HG03196 (cell line): Measurements from ENCODE around the gene UBA1.

Experiments
- ATAC-seq: cut with Tn5 transposase; IDR thresholded peaks from one replicate; pipeline ENCODE4 v1.9.1; 2021; ENCODE audit not compliant: unreplicated experiment

Gene UBA1

GRCh38 chrX:47193475-47194193 lies at the start of gene UBA1:
Gene UBA1 (plus strand): TSS chrX:47193829. CDS start chrX:47198803, 4,974 bp downstream.
- peak; percentile 49 for ATAC-seq

GRCh38 chrX:47143894-47144625 lies 49.6 kb upstream of the UBA1 start:
- peak; percentile 21 for ATAC-seq

GRCh38 chrX:47144626-47145394 lies 48.8 kb upstream of the UBA1 start, which contains the start of the genes NDUFB11 and RBM10:
Gene NDUFB11 (minus strand): TSS chrX:47144702. CDS start chrX:47144679, 23 bp downstream.
Gene RBM10 (plus strand): TSS chrX:47145221. CDS start chrX:47147482, 2,261 bp downstream.
- peak; percentile 80 for ATAC-seq

- ATAC-seq: peak; percentile 23
Measured at GRCh38 chrX:47145395-47146120, 48.1 kb upstream of the UBA1 start.

GRCh38 chrX:47146121-47146935 lies 47.3 kb upstream of the UBA1 start:
- ATAC-seq: no peak

- no peak for ATAC-seq
Measured at GRCh38 chrX:47146936-47147859, 46.4 kb upstream of the UBA1 start.

GRCh38 chrX:47148946-47149345 lies 44.7 kb upstream of the UBA1 start:
- ATAC-seq: no peak

GRCh38 chrX:47151435-47151834 lies 42.2 kb upstream of the UBA1 start:
- ATAC-seq: no peak

- no peak for ATAC-seq
Measured at GRCh38 chrX:47156611-47157520, 36.8 kb upstream of the UBA1 start.

GRCh38 chrX:47158131-47158530 lies 35.5 kb upstream of the UBA1 start:
- no peak for ATAC-seq

- ATAC-seq: no peak
Measured at GRCh38 chrX:47158781-47159180, 34.8 kb upstream of the UBA1 start.

- no peak for ATAC-seq
Measured at GRCh38 chrX:47160781-47161180, 32.8 kb upstream of the UBA1 start.

GRCh38 chrX:47162927-47163583 lies 30.6 kb upstream of the UBA1 start:
- no peak for ATAC-seq

GRCh38 chrX:47164420-47164819 lies 29.2 kb upstream of the UBA1 start:
- no peak for ATAC-seq

GRCh38 chrX:47166126-47166525 lies 27.5 kb upstream of the UBA1 start:
- ATAC-seq: no peak

GRCh38 chrX:47168495-47169073 lies 25.0 kb upstream of the UBA1 start:
- ATAC-seq: no peak

- ATAC-seq: no peak
Measured at GRCh38 chrX:47169273-47169672, 24.4 kb upstream of the UBA1 start.
